ENCODE data around the gene ANO6.

The ANO6 gene

DNA sequence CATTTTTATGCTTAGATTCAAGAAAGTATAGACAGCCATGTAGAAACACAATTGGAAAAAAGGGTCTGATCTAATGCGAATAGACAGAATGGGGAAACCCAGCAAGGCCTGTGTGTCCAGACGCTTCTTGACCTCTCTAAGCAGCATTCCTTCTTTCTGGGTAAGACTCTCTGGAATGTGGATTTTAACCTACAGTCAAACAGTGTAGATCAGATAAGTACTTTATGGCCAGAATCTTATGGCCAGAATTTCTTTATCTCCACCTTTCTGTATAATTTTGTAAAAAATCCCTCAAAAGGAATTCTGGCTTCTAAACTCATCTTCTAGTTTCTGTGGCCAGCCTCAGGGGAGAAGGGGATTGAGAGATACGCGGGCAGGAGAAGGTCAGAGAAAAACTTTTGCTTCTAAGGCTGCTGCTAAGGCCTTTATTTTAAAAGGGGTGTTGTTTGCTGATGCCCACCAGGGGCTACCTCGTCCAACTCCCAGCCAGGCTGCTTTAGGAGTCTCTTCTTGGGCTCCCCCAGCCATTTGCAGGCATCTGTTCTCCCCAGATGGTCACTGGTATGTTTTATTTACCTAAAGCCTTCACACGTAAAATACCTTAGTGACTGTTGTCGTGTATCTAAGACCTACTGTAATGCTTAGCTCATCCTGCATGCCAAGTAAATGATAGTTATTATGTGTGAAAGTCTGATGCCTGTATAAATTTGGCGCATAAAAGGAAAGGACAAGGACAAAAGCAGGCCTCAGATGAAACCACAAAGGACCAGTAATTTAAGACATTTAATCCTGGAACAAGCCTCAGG lies 68.4 kb downstream of the ANO6 start:
- no peak for DNase-seq

DNA sequence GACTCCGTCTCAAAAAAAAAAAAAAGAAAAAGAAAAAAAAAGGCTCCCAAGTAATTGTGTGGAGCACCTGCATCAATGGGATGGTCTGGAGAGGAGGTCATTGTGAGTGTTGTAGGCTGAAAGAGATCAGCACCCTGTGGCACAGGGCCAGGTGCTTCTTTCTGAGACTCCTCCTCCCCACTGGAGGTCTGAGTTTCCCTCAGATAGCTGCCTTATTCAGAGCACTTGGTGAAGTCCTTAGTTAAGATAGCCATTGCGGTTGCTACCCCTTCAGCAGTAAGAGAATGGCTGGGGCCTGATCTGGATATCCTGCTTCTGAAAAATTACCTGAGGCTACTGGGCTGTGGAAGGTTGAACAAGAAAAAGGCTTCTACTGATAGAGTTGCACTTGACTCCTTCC lies 69.8 kb downstream of the ANO6 start:
- DNase-seq = no peak

DNA sequence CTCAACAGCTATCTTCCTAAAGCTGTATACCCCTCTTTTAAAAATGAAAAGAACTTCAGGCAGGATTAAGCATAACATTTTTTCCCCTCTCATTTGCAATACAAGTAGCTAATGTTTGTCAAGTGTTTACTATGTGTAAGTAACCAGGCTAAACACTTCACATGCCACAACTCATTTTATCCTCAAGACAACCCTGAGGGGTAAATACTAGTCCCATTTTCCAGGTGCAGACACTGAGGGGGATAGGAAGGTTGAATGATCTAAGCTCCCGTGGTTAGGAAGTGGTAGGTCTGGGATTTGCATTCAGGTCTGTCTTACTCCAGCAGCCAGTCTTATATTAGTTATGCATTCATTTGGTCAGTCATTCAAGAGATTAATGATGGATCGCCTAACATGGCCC lies 70.7 kb downstream of the ANO6 start:
- DNase-seq = no peak

DNA sequence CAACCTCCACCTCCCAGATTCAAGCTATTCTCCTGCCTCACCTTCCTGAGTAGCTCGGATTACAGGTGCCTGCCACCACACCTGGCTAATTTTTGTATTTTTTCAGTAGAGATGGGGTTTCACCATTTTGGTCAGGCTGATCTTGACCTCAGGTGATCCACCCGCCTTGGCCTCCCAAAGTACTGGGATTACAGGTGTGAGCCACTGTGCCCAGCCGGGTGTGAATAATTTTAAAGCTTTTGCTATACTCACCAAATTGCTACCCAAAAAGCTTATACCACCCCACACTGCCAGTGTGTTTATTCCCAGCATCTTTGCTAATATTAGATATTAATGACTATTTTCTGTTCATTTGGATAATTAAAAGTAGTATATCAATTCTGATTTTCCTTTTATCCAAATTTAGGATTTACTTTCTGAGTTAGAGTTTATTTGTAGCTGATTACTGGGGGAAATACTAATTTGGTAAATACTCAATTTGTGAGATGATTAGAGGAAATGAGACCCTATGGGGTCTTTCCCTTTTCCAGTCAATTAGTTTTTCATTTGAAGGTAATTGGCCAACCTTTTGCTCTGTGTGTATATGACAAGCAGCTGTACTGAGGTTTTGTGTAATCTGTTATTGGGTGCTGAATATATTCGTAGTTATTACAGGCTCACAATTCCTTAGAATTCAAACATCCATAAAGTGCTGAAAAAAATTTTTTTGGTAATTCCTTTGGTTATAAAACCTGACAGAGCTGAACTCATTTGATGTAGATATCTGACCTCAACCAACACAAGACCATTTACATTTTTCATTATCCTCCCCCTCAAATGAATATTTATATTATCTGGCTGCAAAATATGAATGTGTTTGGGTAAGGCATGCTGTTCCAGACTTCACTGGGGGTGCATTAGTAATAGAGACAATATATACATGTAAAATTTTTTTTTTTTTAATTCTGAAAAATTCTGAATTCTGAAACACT lies 73.6 kb downstream of the ANO6 start:
- DNase-seq = no peak

DNA sequence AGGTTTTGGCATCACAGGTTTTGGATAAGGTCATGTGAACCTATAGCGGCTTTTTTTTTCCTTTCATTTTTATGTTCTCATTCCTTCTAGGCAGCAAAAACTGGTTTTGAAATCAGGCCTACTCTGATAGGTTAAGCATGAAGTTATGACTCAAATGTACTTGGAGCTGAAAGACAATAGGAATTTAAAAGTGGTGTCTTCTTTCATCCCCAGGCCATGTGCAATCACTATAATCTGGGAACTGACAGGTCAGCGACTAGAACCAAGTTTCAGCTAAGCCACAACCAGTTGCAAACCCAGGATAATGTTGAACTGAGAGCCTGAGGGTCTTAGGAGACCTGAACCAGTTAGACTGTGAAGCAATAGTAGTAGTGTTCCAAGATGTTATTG lies 74.3 kb downstream of the ANO6 start:
- no peak for DNase-seq

DNA sequence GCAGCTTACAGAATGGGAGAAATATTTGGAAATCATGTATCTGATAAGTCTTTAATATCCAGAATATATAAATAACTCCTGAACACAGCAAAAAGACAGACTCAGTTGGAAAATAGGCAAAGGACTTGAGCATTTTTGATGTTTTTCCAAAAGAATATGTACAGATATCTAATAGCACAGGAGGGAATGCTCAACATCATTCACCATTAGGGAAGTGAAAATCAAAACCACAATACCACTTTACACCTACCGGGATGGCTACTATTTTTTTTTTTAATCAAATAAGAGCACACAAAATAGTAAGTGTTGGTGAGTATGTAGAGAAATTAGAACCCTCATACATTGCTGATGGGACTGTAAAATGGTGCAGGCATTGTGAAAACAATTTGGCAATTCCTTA lies 75.6 kb downstream of the ANO6 start:
- no peak for DNase-seq

DNA sequence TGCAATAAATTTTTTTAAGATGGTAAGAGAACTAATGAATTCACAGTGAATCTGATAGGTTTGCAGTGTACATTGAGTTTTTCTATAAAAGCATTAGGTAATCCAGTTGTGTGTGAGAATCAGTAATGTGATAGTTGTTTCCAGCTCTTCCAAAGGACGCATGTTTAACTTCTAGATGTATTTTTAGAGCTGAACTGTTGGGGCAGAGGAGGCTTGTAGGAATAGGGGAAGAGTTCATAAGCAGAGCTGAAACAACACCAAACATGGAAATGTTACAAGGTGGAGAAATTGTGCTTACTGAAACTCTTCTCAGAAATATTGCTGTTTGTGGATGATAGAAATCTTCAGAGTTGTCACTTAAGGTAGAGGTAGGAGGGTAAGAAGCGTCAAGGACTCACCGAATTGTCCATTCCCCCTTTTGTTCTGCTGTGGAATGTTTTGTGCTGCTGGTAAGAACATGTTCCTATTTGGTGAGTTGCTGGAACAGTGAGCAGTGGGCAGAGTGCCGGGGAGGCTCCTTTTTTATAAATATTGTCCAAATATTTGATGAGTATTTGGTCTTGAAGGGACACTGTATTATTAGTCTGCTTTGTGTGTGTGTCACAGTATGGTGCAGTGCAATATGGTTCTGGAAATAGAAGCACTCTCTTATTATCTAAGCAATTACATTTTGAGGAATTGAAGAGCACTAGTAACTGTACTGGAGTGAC lies 76.7 kb downstream of the ANO6 start:
- DNase-seq = no peak

DNA sequence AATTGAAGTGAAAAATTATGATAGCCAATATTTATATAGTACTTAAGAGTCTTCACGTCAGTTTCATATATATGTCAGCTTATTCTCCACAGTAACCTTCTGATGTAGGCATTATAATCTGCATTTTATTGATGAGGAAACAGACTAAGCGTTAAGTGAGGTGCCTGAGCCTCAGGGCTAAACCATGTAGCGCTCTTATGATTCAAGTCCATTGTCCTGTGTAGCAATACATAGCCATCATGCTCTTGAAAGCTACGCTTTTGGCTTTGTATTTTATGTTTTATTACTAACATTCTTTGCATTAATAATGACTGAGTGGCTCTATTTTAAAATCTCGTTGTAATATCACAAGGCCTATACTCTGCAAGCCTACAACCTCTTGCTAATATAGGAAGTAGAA lies 79.0 kb downstream of the ANO6 start:
- DNase-seq = no peak

DNA sequence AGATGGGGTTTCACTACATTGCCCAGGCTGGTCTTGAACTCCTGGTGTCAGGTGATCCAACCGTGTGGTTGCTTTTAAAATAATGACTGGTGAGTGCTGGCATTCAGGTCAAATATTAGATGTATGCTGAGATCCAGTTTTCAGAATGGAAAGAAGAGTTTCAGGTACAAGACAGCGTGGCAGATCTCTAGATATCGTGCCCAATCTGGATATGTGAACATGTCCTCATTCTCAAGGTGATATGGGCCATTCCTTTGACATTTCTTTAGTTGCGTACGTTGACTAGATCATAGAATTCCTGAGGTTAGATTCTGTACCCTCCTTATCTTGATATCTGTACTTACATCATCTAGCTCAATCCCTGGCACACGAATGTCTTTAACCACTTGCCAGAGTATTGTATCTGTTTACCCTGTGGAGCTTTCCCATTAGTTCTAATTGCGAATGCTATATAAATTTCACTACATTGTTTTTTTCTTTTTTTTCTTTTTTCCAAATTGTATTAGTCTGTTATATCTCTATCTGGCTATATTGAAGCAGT lies 80.2 kb downstream of the ANO6 start:
- no peak for DNase-seq

DNA sequence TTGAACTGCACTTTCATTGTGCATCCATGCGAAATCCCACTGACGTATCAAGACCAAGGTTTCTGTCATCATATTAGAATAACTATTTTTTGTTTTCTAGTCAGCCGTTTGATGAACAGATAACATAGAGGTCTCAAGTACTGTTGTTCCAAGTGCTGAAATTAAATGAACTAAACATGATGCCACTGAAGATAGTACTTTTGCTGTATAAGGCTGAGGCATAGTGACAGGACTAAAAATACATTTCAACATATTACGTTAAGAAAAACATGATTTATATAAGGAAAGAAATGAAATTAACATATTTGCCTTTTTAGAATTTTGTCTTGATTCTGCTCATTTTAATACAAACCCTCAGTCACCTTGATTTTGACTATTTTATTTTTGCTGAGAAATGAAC lies 82.2 kb downstream of the ANO6 start:
- DNase-seq = no peak

DNA sequence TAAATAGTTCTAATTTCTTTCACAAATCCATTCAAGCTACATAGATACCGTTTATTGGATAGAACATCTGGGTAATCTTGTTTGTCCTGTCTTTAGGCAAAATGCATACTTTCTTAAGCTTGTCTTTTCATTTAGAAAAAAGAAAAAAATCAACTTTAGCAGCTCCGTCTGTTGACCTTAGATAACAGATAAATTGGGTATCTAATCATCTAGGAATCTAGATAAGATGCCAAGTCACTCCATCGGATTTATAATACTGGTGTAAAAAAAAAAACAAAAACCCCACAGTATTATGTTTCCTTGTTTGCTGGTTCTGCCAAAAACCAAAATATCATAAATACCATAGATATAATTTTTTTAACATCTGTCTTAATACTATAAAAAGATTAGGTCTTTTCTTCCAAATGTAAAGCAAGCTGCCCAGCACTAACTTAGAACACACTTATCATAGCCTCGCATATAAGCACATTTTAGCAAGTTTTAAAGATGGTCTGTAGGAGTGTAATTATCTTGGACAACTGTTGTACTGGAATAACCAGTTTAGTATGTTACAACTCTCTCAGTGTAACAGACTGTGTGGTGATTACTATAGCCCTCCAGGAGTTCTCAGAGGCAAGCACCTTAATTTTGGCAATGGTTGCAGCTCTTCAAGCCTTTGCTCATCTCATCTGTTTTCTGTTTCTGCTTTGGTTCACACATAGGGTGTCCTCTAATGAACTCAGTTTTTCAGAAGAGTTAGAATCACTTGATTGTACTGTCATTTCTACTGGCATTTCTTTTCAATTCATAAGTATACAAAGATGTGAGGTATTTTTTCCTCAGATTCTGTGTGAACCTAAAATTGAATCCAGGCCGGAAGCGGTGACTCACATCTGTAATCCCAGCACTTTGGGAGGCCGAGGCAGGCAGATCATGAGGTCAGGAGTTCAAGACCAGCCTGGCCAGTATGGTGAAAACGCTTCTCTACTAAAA lies 83.1 kb downstream of the ANO6 start:
- DNase-seq = no peak

DNA sequence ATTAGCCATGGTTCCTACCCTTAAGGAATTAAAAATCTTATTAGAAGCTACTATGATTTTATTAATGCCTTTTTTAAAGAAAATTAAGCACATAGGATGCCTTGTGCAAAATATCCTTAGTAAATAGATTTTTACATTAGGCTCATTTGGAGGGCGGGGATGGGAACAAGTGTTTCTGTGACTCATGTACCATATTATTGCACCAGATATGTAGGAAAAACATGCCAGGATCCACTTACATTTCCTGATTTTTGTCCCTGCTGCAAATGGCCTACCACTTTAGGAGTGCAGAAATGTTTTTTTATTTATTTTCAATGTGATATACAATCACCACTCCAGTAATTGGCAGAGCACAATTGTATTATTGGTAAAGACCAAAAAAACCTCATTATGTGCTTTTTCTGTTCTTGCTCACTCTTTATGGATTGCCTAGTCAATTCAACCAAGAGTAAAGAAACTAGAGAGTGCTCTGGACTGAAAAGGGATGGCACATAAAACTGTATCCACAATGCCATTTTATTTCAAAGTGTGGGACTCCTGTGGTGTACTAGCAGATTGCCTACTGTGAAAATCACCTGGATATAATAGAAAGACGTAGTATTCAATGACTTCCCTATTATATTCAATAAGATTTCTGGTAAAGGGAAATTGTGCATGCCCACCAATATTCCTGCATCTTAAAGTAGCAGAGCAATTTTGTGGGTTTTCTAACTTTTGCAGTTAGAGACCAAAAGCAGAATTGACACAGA lies 86.9 kb downstream of the ANO6 start:
- DNase-seq = no peak

DNA sequence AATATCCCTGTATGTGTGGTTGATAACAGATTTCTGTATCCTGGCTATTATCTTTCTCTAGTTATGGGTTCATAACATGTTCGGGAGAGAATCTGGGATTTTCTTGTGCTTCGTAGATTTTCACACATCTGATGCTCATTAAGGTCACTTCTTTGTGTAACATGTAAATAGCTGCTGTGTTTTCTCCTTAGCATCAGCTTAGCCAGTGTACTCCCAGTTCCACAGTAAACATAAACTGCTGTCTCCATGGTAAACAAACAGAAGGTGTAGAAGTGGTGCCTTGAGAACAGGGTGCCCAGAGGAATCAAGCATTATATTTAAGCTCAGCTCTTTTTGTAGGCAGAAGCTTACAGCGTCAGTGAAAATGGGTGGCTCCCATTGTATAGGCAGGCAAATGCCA lies 88.0 kb downstream of the ANO6 start:
- no peak for DNase-seq

DNA sequence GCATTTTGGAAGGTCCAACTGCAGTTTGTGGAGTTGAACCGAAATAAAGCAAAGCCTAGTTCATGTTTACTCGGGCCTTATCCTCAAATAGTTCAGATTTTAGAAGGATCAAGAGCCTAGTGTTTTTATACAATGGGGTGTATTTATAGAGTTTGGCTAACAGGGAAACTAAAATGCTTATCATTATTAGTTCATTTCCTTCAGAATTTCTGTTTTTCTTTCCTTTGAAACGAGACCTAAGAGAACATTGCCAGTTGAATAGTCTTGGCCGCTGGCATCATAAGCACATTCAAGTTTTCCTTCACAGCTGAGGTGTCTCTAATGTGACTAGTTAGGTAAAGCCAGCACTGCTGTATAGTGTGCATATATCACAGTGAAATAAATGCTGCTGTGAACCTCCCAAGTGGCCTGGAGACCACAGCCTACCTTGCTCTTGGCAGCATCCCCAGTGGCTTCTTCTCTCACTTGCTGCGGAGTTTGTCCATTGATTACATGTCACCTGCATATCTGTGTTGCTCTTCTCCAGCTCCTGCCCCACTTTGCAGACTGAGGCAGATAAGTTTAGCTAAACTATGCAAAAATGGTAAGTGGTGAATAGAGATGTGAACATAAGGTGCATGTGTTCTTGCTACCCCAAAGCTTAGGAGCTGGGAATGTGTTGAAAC lies 88.8 kb downstream of the ANO6 start:
- DNase-seq = no peak

DNA sequence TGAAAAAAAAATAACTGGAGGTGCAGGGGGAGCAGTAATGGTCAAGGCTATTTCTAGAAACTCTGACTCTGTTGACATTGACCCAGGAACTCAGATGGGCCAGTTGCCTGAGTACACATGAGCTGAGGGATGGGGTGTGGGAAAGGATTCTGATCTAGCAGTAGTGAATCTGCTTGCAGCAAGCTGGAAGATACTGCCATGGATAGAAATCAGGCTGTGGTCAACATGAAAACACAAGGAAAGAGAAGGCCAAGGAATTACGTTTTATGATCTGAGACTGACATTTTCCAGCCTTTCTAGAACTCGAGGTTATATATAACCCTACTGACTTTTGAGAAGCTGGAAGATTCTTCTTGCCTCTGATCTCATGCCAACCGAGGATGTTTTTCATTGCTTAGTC lies 90.0 kb downstream of the ANO6 start:
- DNase-seq = no peak

DNA sequence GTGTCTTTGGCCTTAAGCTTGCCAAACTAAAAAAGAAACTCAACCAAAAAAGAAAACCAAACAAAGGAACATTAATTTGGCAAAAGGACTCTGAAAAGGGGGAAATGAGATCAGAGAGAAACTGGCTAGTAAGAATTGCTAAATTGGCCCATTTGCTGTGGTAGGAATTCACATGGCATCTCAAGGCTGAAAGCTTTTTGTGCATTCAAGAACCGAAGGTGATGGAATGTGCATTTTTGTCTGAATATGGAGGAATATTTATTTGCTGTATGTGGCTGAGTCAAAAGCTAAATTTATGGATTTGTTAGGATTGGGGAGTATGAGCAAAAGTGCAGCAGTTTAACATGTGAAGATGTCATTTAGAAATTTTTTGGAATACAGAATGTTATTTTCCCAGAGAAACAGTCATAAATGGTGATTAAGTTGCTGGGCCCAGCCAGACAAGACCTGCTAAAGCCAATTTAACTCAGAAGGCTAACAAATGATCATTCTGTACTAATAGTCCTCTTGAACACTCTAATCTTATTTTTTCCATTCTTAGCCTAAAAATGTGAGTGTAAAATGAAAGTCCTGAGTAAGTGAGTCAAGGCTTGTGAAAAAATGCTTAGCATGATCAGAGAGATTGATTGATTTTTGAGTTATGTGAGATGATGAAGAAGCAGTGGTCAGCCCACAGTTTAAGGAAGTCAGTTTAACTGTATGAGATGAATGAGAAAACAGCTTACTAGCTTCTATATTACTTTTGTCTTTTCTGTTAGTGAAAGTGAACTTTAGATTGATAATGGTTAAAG lies 94.1 kb downstream of the ANO6 start:
- no peak for DNase-seq

DNA sequence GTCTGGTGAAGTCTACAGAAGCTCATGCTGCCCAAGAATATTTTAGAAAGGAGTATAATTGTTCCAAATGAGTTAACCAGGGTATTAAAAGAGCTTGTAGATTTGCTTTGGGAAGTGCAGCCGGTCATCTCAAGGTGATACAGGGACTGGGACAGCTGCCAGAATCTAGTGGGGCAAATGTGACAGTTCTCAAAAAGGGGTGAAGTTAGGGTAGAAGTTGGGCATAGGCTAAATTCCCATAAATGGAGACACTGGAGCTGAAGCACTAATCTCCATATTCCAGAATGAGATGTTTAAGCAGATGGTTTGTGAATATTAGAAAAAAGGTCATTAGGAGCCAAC lies 94.7 kb downstream of the ANO6 start:
- no peak for DNase-seq

DNA sequence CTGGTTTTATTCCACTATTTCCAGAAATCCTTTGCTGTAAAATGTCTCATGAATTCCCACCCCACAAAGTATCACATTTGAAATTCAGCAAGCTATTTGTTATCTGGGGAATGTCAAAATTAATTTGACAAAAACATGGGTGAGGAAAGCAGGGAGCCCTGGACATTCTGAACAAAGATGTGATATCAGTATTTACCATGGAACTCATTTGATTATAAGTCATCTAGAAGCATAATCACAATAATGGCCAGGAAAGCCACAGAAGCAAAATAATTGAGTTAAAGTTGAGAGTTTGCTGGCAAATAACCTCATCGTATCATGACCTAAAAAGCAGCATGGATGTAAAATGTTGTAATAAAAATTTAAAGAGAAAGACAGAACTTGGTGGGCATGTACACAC lies 96.1 kb downstream of the ANO6 start:
- no peak for DNase-seq

DNA sequence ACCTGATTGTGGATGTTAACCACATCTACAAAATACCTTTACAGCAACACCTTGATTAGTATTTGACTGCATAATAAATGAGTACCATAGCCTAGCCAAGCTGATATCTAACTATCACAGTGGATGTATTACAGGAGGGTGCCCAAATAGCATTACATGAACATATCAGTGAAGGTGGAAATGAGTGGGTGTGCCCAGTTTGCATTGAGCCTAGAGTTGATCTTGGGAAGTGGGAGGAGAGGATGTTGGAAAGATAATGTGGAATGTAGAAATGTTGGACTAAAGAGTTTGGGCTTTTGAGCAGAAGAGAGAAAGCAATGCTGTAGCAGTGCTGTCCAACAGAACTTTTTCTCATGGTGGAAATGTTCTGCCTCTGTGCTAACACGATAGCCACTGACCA lies 98.9 kb downstream of the ANO6 start:
- DNase-seq = no peak

DNA sequence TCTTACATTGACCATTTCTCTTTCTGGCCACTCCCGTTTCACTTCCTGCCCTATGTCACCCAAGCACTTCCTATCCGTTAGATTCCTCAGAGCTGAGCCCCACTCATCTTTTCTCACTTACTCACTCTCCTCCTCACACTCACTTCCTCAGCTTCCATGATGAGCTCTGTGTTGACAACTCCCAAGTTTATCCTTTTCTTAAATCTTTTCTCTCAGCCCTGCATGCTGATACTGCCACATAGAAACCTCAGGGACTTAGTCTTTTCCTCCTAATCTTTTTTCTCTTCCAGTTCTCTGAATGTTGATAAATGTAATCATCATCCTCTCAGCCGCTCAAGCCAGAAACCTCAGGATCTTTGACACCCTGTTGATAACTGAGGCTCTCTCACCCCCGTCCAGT lies 99.6 kb downstream of the ANO6 start:
- no peak for DNase-seq

Data from right forelimb (tissue), 1 donor.